Measurements from ENCODE around the gene TENT4B. TPM values are rescaled to one million over a fixed set of nuclear protein-coding genes. Genes with fewer than 3 reads are reported as not detected.

The TENT4B gene
- 3.9 and 8.6 TPM in 2 replicates for total RNA-seq

GRCh38 chr16:50152807-50153595 is at the start of gene TENT4B:
TENT4B (plus strand) TSS chr16:50153306; CDS start chr16:50153622, 316 bp downstream.

DNA sequence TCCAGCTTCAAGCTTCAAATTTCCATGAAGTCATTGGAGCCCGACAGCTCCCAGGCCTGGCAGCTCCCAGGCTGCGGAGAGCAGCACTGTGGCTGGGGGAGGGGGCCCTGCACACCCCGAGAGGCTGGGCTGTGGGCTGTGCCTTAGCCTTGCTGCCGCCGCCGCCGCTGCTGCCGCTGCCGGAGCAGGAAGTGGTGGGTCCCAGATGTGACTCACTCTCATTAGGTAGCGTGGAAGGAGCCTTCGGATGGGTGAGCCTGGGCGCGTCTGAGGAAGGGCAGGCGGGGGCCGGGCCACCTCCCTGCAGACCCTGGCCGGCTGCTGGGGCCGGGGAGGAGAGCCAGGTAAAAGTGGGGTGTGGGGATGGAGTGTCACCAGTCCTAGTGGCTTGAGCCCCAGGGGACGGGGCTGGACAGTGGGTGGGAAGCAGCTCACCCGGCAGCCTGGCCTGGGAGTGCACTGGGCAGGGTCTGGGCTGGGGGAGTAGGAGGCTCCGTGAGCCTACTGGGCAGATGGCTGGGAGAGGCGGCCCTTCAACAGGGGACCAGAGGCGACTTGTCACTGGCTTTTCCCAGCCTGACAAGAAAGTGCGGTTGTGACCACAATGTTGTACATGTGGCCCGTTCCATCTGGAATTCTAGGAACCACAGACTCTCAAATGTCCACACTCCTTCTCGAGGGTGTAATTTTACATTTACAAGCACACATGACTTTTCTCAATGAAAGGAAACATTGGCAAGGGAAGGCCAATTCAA is 113.4 kb downstream of the TENT4B start, which contains the start of gene ADCY7:
Gene ADCY7, plus strand, starts transcription at position 215 of the 755 bp plus-strand sequence. CDS start 21,629 bp downstream, outside the sequence.

Other genes starting within 250 kb of the TENT4B start
- gene CNEP1R1, start 128.1 kb upstream of the TENT4B start, total RNA-seq = 12.6 and 15.4 TPM in 2 replicates
- gene HEATR3, start 87.3 kb upstream of the TENT4B start, total RNA-seq = 16.8 and 20.9 TPM in 2 replicates
- gene ADCY7, start 113.2 kb downstream of the TENT4B start, total RNA-seq = 22.9 and 33.1 TPM in 2 replicates
- gene BRD7, start 215.7 kb downstream of the TENT4B start, total RNA-seq = 41.8 and 44.6 TPM in 2 replicates

Data from airway epithelial cell (primary cell).